WTC11 (cell line): ENCODE data around the gene WNT10A. TPM values are rescaled to one million over a fixed set of nuclear protein-coding genes. Genes with fewer than 3 reads are reported as not detected.

ENCODE experiments used
- ATAC-seq: fragments of 200-7000 bp; cut with Tn5 transposase; 2 replicates; pipeline ENCODE4 v1.10.0; 2021; ENCODE audit warnings: mild to moderate bottlenecking, moderate library complexity
- CTCF ChIA-PET: fragments of 300-600 bp; sonication (Branson Sonifier 250); formaldehyde crosslinking; loops from one replicate; lab custom pipeline; 2021; ENCODE audit warnings: antibody characterized with exemption; lab: Charles Lee
- POLR2A ChIA-PET: fragments of 350-600 bp; sonication (Branson Sonifier 250); formaldehyde crosslinking; loops from one replicate; lab custom pipeline; 2021; ENCODE audit warnings: antibody characterized with exemption; lab: Charles Lee
- DNase-seq: peaks from one replicate; pipeline ENCODE4 v3.0.0; 2021; ENCODE audit warnings: low spot score
- H3K27ac Mint-ChIP-seq: 2 replicates; pipeline ENCODE4 v1.8.0; 2021; ENCODE audit warnings: mixed read lengths
- H3K27me3 Mint-ChIP-seq: 2 replicates; pipeline ENCODE4 v1.8.0; 2021; ENCODE audit warnings: low read depth, mild to moderate bottlenecking, moderate library complexity, mixed read lengths
- H3K36me3 Mint-ChIP-seq: 2 replicates; pipeline ENCODE4 v1.8.0; 2021; ENCODE audit warnings: mixed read lengths
- H3K4me1 Mint-ChIP-seq: 2 replicates; pipeline ENCODE4 v1.8.0; 2022; ENCODE audit warnings: mixed read lengths
- H3K4me3 Mint-ChIP-seq: 2 replicates; pipeline ENCODE4 v1.8.0; 2021; ENCODE audit warnings: mild to moderate bottlenecking, moderate library complexity, mixed read lengths
- H3K9me3 Mint-ChIP-seq: 2 replicates; pipeline ENCODE4 v1.8.0; 2021; ENCODE audit warnings: mixed read lengths
- ATF1 ChIP-seq: sonication (generic); formaldehyde crosslinking; IDR thresholded peaks from 2 replicates; pipeline ENCODE4 v1.8.1; 2023; ENCODE audit warnings: mild to moderate bottlenecking, moderate library complexity, missing genetic modification reagents
- E2F5 ChIP-seq: sonication (generic); formaldehyde crosslinking; IDR thresholded peaks from 2 replicates; pipeline ENCODE4 v1.8.1; 2022; ENCODE audit warnings: mild to moderate bottlenecking, moderate library complexity, missing genetic modification reagents
- ETV6 ChIP-seq: sonication (generic); formaldehyde crosslinking; IDR thresholded peaks from 2 replicates; pipeline ENCODE4 v1.8.1; 2022; ENCODE audit warnings: mild to moderate bottlenecking, missing genetic modification reagents
- FOXK1 ChIP-seq: sonication (generic); formaldehyde crosslinking; IDR thresholded peaks from 2 replicates; pipeline ENCODE4 v1.8.0; 2022; ENCODE audit warnings: mild to moderate bottlenecking, moderate library complexity, missing genetic modification reagents
- KAT7 ChIP-seq: sonication (generic); formaldehyde crosslinking; IDR thresholded peaks from 2 replicates; pipeline ENCODE4 v1.8.1; 2023; ENCODE audit warnings: missing genetic modification reagents, mild to moderate bottlenecking, borderline replicate concordance
- NFE2L1 ChIP-seq: sonication (generic); formaldehyde crosslinking; IDR thresholded peaks from 2 replicates; pipeline ENCODE4 v1.8.1; 2023; ENCODE audit warnings: missing genetic modification reagents
- PREB ChIP-seq: sonication (generic); formaldehyde crosslinking; IDR thresholded peaks from 2 replicates; pipeline ENCODE4 v1.8.1; 2022; ENCODE audit warnings: mild to moderate bottlenecking, missing genetic modification reagents, moderate library complexity, borderline replicate concordance
- TEAD4 ChIP-seq: sonication (generic); formaldehyde crosslinking; IDR thresholded peaks from 2 replicates; pipeline ENCODE4 v1.8.0; 2022; ENCODE audit warnings: mild to moderate bottlenecking, missing genetic modification reagents
- USF1 ChIP-seq: sonication (generic); formaldehyde crosslinking; IDR thresholded peaks from 2 replicates; pipeline ENCODE4 v1.8.0; 2022; ENCODE audit warnings: mild to moderate bottlenecking, missing genetic modification reagents
- ZNF138 ChIP-seq: sonication (generic); formaldehyde crosslinking; conservative IDR thresholded peaks from 2 replicates; pipeline ENCODE4 v1.8.1; 2022; ENCODE audit warnings: mild to moderate bottlenecking, moderate library complexity, missing genetic modification reagents
- ZNF317 ChIP-seq: sonication (generic); formaldehyde crosslinking; IDR thresholded peaks from 2 replicates; pipeline ENCODE4 v1.8.1; 2023; ENCODE audit warnings: low read depth, mild to moderate bottlenecking, moderate library complexity, missing genetic modification reagents, borderline replicate concordance
- ZNF423 ChIP-seq: fragments of 250-450 bp; sonication (Bioruptor Pico); IDR thresholded peaks from 2 replicates; pipeline ENCODE4 v2.1.2; 2022; ENCODE audit warnings: mild to moderate bottlenecking, moderate library complexity
- ZNF425 ChIP-seq: fragments of 250-450 bp; sonication (Bioruptor Pico); conservative IDR thresholded peaks from 2 replicates; pipeline ENCODE4 v1.9.0; 2021; ENCODE audit warnings: mild to moderate bottlenecking
- ZNF532 ChIP-seq: fragments of 250-450 bp; sonication (Bioruptor Pico); IDR thresholded peaks from 2 replicates; pipeline ENCODE4 v1.9.0; 2021; ENCODE audit warnings: mild to moderate bottlenecking, borderline replicate concordance
- ZSCAN18 ChIP-seq: fragments of 250-450 bp; sonication (Bioruptor Pico); IDR thresholded peaks from 2 replicates; pipeline ENCODE4 v2.1.2; 2022; ENCODE audit warnings: mild to moderate bottlenecking, moderate library complexity
- total RNA-seq: library from RNA; stranded (reverse); gene quantifications from 3 replicates; pipeline ENCODE4 v1.2.3, GENCODE V29; 2021
- TF ChIP-seq, protein P1 (sequence below): fragments of 250-450 bp; sonication (Bioruptor Pico); IDR thresholded peaks from 2 replicates; pipeline ENCODE4 v1.9.0; 2021; ENCODE audit warnings: mild to moderate bottlenecking
- TF ChIP-seq, protein P2 (sequence below): sonication (generic); formaldehyde crosslinking; IDR thresholded peaks from 2 replicates; pipeline ENCODE4 v1.8.1; 2022; ENCODE audit warnings: missing genetic modification reagents, borderline replicate concordance
- TF ChIP-seq, protein P3 (sequence below): sonication (generic); formaldehyde crosslinking; IDR thresholded peaks from 2 replicates; pipeline ENCODE4 v1.8.0; 2023; ENCODE audit warnings: mild to moderate bottlenecking, missing genetic modification reagents
- TF ChIP-seq, protein P4 (sequence below): sonication (generic); formaldehyde crosslinking; IDR thresholded peaks from 2 replicates; pipeline ENCODE4 v1.8.0; 2022; ENCODE audit warnings: mild to moderate bottlenecking, missing genetic modification reagents

The WNT10A gene
- total RNA-seq, 1 experiment from 2014 or later, result not detected

GRCh38 chr2:218834685-218835084, 46.0 kb upstream of the WNT10A start:
- no peaks in the 10 kb centered on the region for H3K36me3 Mint-ChIP-seq
- H3K27me3 Mint-ChIP-seq, result peaks cover 13% of the 10 kb centered on the region
- no peak overlapping the region for H3K27ac Mint-ChIP-seq
- no peak overlapping the region for H3K4me3 Mint-ChIP-seq
- peaks cover 8% of the 10 kb centered on the region; the same call in 1 of the 2 replicates for H3K9me3 Mint-ChIP-seq
- no peaks in the 10 kb centered on the region for H3K4me1 Mint-ChIP-seq
- TF ChIP-seq ZNF425 (CRISPR knock-in tag) (no peak), KAT7 (CRISPR knock-in tag) (no peak), ZNF138 (CRISPR knock-in tag) (no peak), ZSCAN18 (CRISPR knock-in tag) (no peak), ZNF317 (CRISPR knock-in tag) (no peak), USF1 (CRISPR knock-in tag) (no peak), ATF1 (CRISPR knock-in tag) (no peak), ETV6 (CRISPR knock-in tag) (no peak), FOXK1 (CRISPR knock-in tag) (no peak), NFE2L1 (no peak), ZNF423 (no peak), PREB (no peak), E2F5 (CRISPR knock-in tag) (no peak), TEAD4 (CRISPR knock-in tag) (no peak), ZNF532 (CRISPR knock-in tag) (no peak)
- TF ChIP-seq, protein P1, sequence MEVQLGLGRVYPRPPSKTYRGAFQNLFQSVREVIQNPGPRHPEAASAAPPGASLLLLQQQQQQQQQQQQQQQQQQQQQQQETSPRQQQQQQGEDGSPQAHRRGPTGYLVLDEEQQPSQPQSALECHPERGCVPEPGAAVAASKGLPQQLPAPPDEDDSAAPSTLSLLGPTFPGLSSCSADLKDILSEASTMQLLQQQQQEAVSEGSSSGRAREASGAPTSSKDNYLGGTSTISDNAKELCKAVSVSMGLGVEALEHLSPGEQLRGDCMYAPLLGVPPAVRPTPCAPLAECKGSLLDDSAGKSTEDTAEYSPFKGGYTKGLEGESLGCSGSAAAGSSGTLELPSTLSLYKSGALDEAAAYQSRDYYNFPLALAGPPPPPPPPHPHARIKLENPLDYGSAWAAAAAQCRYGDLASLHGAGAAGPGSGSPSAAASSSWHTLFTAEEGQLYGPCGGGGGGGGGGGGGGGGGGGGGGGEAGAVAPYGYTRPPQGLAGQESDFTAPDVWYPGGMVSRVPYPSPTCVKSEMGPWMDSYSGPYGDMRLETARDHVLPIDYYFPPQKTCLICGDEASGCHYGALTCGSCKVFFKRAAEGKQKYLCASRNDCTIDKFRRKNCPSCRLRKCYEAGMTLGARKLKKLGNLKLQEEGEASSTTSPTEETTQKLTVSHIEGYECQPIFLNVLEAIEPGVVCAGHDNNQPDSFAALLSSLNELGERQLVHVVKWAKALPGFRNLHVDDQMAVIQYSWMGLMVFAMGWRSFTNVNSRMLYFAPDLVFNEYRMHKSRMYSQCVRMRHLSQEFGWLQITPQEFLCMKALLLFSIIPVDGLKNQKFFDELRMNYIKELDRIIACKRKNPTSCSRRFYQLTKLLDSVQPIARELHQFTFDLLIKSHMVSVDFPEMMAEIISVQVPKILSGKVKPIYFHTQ, result no peak
- TF ChIP-seq, protein P2, sequence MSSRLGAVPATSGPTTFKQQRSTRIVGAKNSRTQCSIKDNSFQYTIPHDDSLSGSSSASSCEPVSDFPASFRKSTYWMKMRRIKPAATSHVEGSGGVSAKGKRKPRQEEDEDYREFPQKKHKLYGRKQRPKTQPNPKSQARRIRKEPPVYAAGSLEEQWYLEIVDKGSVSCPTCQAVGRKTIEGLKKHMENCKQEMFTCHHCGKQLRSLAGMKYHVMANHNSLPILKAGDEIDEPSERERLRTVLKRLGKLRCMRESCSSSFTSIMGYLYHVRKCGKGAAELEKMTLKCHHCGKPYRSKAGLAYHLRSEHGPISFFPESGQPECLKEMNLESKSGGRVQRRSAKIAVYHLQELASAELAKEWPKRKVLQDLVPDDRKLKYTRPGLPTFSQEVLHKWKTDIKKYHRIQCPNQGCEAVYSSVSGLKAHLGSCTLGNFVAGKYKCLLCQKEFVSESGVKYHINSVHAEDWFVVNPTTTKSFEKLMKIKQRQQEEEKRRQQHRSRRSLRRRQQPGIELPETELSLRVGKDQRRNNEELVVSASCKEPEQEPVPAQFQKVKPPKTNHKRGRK (CRISPR knock-in tag), result no peak
- TF ChIP-seq, protein P3, sequence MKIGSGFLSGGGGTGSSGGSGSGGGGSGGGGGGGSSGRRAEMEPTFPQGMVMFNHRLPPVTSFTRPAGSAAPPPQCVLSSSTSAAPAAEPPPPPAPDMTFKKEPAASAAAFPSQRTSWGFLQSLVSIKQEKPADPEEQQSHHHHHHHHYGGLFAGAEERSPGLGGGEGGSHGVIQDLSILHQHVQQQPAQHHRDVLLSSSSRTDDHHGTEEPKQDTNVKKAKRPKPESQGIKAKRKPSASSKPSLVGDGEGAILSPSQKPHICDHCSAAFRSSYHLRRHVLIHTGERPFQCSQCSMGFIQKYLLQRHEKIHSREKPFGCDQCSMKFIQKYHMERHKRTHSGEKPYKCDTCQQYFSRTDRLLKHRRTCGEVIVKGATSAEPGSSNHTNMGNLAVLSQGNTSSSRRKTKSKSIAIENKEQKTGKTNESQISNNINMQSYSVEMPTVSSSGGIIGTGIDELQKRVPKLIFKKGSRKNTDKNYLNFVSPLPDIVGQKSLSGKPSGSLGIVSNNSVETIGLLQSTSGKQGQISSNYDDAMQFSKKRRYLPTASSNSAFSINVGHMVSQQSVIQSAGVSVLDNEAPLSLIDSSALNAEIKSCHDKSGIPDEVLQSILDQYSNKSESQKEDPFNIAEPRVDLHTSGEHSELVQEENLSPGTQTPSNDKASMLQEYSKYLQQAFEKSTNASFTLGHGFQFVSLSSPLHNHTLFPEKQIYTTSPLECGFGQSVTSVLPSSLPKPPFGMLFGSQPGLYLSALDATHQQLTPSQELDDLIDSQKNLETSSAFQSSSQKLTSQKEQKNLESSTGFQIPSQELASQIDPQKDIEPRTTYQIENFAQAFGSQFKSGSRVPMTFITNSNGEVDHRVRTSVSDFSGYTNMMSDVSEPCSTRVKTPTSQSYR, result no peak
- TF ChIP-seq, protein P4, sequence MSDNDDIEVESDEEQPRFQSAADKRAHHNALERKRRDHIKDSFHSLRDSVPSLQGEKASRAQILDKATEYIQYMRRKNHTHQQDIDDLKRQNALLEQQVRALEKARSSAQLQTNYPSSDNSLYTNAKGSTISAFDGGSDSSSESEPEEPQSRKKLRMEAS (CRISPR knock-in tag), result no peak
- ATAC-seq (no peak), DNase-seq (no peak)
- CTCF ChIA-PET, result interaction anchor here (1.9 kb wide), 1 partner anchor 13 kb away, joined by 5 read pairs; no protein-coding TSS in a partner anchor
- POLR2A ChIA-PET, result no interaction called here
